Activated T-helper 1 cell treated with anti-CD3 and anti-CD28 coated beads, Interleukin-12 subunit alpha, Interleukin-12 subunit beta, Interleukin-2, Interleukin-4 antibody, amounts not matched to agents 30 ng/mL and 10 ng/mL and 1 ng/mL, durations not matched to agents 14 hours and 24 hours and 36 hours (primary cell): ENCODE results near the gene UPF2. TPM values are rescaled to one million over a fixed set of nuclear protein-coding genes. Genes with fewer than 3 reads are reported as not detected.

Source experiments
- DNase-seq: peaks from one replicate; pipeline ENCODE4 v3.0.0; 2021; ENCODE audit warnings: low spot score
- H3K27ac Mint-ChIP-seq: one replicate; pipeline ENCODE4 v1.8.0; 2021; ENCODE audit warnings: mild to moderate bottlenecking, mixed read lengths
- H3K27me3 Mint-ChIP-seq: one replicate; pipeline ENCODE4 v1.8.0; 2022; ENCODE audit warnings: mild to moderate bottlenecking, moderate library complexity, mixed read lengths; ENCODE audit not compliant: insufficient read depth
- H3K36me3 Mint-ChIP-seq: one replicate; pipeline ENCODE4 v1.8.0; 2021; ENCODE audit warnings: low read depth, mixed read lengths
- H3K4me1 Mint-ChIP-seq: one replicate; pipeline ENCODE4 v1.8.0; 2021; ENCODE audit warnings: low read depth, mixed read lengths
- H3K4me3 Mint-ChIP-seq: one replicate; pipeline ENCODE4 v1.8.0; 2021; ENCODE audit warnings: mild to moderate bottlenecking, moderate library complexity, mixed read lengths
- H3K9me3 Mint-ChIP-seq: one replicate; pipeline ENCODE4 v1.8.0; 2021; ENCODE audit warnings: mixed read lengths
- intact Hi-C: fragments of 100-400 bp; cut with micrococcal nuclease; formaldehyde crosslinking; loops from one replicate; pipeline ENCODE4 v1.15.1; 2024
- total RNA-seq: library from RNA; stranded (reverse); gene quantifications from 2 replicates; pipeline ENCODE4 v1.2.3, GENCODE V29; 2022

The UPF2 gene
- total RNA-seq, 1 donor from 2014 or later: 43.6 TPM

GRCh38 chr10:11870461-11870780, 172.2 kb downstream of the UPF2 start:
- H3K4me3 Mint-ChIP-seq: no peak overlapping the region
- intact Hi-C loops: no loop called here

More at GRCh38 chr10:11870461-11870780, 172.2 kb downstream of the UPF2 start:
- Mint-ChIP-seq H3K4me1 (peaks cover 18% of the 10 kb centered on the region), H3K27me3 (peaks cover 46% of the 10 kb centered on the region), H3K9me3 (no peaks in the 10 kb centered on the region), H3K36me3 (no peaks in the 10 kb centered on the region), H3K27ac (no peak overlapping the region)
- DNase-seq: no peak

Other genes starting within 250 kb of the UPF2 start
- gene PROSER2, start 219.5 kb downstream of the UPF2 start, total RNA-seq: 0.29 and 0.39 TPM in 2 replicates
- gene DHTKD1, start 26.1 kb upstream of the UPF2 start, total RNA-seq: 19.9 and 22.6 TPM in 2 replicates
- 21.9 and 22.1 TPM in 2 replicates for gene SEC61A2, start 86.9 kb upstream of the UPF2 start, total RNA-seq
- gene NUDT5, start 153.1 kb upstream of the UPF2 start, total RNA-seq: 121 and 131 TPM in 2 replicates
- gene CDC123, start 153.4 kb upstream of the UPF2 start, total RNA-seq: 190 and 191 TPM in 2 replicates